ENCODE measurements around the gene NEB.
"Not testable (repeated sequence)": the region's sequence is repeated elsewhere in the genome, so short reads cannot be mapped to it uniquely, and the experiment has no call there.

The NEB gene

GRCh38 chr2:151654085-151654484 is 80.2 kb downstream of the NEB start:
- DNase-seq (ENCODE audit: extremely low read depth in 1 of 2, low read depth in 1 of 2) = no peak

GRCh38 chr2:151651274-151651673 is 83.0 kb downstream of the NEB start:
- no peak for DNase-seq (ENCODE audit: extremely low read depth in 1 of 2, low read depth in 1 of 2)

GRCh38 chr2:151650456-151650855 is 83.8 kb downstream of the NEB start:
- DNase-seq (ENCODE audit: extremely low read depth in 1 of 2, low read depth in 1 of 2) = no peak

- no peak for DNase-seq (ENCODE audit: extremely low read depth in 1 of 2, low read depth in 1 of 2)
Measured at GRCh38 chr2:151649966-151650365, 84.3 kb downstream of the NEB start.

- no peak for DNase-seq (ENCODE audit: extremely low read depth in 1 of 2, low read depth in 1 of 2)
Measured at GRCh38 chr2:151649400-151649799, 84.9 kb downstream of the NEB start.

GRCh38 chr2:151646512-151646911 is 87.8 kb downstream of the NEB start:
- DNase-seq (ENCODE audit: extremely low read depth in 1 of 2, low read depth in 1 of 2) = not testable (repeated sequence)

- no peak for DNase-seq (ENCODE audit: extremely low read depth in 1 of 2, low read depth in 1 of 2)
Measured at GRCh38 chr2:151644580-151644979, 89.7 kb downstream of the NEB start.

- DNase-seq (ENCODE audit: extremely low read depth in 1 of 2, low read depth in 1 of 2) = not testable (repeated sequence)
Measured at GRCh38 chr2:151641895-151642294, 92.4 kb downstream of the NEB start.

GRCh38 chr2:151640087-151640486 is 94.2 kb downstream of the NEB start:
- DNase-seq (ENCODE audit: extremely low read depth in 1 of 2, low read depth in 1 of 2) = no peak

- no peak for DNase-seq (ENCODE audit: extremely low read depth in 1 of 2, low read depth in 1 of 2)
Measured at GRCh38 chr2:151638990-151639389, 95.3 kb downstream of the NEB start.

GRCh38 chr2:151638191-151638933 is 95.9 kb downstream of the NEB start:
- DNase-seq (ENCODE audit: extremely low read depth in 1 of 2, low read depth in 1 of 2) = no peak

GRCh38 chr2:151637271-151637781 is 97.0 kb downstream of the NEB start:
- peak; percentile 10 to 24 for DNase-seq (ENCODE audit: extremely low read depth in 1 of 2, low read depth in 1 of 2)

- DNase-seq (ENCODE audit: extremely low read depth in 1 of 2, low read depth in 1 of 2) = no peak
Measured at GRCh38 chr2:151634736-151635467, 99.4 kb downstream of the NEB start.

GRCh38 chr2:151632993-151633565 is 101.2 kb downstream of the NEB start:
- DNase-seq (ENCODE audit: extremely low read depth in 1 of 2, low read depth in 1 of 2) = no peak

GRCh38 chr2:151630372-151630771 is 103.9 kb downstream of the NEB start:
- no peak for DNase-seq (ENCODE audit: extremely low read depth in 1 of 2, low read depth in 1 of 2)

GRCh38 chr2:151627353-151627752 is 106.9 kb downstream of the NEB start:
- DNase-seq (ENCODE audit: extremely low read depth in 1 of 2, low read depth in 1 of 2) = no peak

GRCh38 chr2:151624271-151624670 is 110.0 kb downstream of the NEB start:
- DNase-seq (ENCODE audit: extremely low read depth in 1 of 2, low read depth in 1 of 2) = no peak

- no peak for DNase-seq (ENCODE audit: extremely low read depth in 1 of 2, low read depth in 1 of 2)
Measured at GRCh38 chr2:151623631-151624030, 110.6 kb downstream of the NEB start.

GRCh38 chr2:151620761-151621160 is 113.5 kb downstream of the NEB start:
- no peak for DNase-seq (ENCODE audit: extremely low read depth in 1 of 2, low read depth in 1 of 2)

GRCh38 chr2:151619337-151619989 is 114.8 kb downstream of the NEB start:
- DNase-seq (ENCODE audit: extremely low read depth in 1 of 2, low read depth in 1 of 2) = no peak

- DNase-seq (ENCODE audit: extremely low read depth in 1 of 2, low read depth in 1 of 2) = no peak
Measured at GRCh38 chr2:151616760-151617339, 117.4 kb downstream of the NEB start.

Measured in stimulated activated CD8-positive, alpha-beta memory T cell treated with anti-CD3 and anti-CD28 coated beads, Interleukin-7, amount 100 ng/mL, for 48 hours (primary cell).